Breast epithelium (tissue), 3 donors: Measurements from ENCODE around the gene ABCG5.

ENCODE experiments used
- POLR2A ChIP-seq: fragments of 450-650 bp; IDR thresholded peaks from one replicate; pipeline ENCODE4 v1.6.1; 2016; ENCODE audit warnings: antibody characterized with exemption, mild to moderate bottlenecking, moderate library complexity
- TF ChIP-seq, protein P1 (sequence below), 3 donors: fragments of 450-650 bp; IDR thresholded peaks; one replicate each; pipeline ENCODE4 v1.5.1; 2016 to 2017; ENCODE audit warnings: antibody characterized with exemption in 3 of 3, mild to moderate bottlenecking in 3 of 3, moderate library complexity in 3 of 3

DNA sequence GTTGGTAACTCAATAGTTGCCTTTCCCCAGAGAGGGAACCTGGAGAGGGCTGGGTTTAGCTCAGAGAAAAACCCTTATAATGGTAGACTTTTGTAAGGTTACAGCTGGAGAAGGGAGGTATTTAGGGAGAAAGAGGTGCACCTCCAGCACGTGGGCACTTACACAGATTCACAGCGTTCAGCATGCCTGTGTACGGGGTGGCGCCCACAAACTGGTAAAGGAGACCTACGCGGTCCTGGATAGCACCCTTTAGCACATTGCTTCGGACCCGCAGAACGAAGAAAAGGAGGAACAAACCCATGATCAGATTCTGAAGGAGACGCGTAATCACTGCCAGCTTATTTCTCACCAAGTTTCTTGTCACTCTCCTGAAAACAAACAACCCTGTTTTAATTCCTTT, 14.9 kb downstream of the ABCG5 start:
- TF ChIP-seq, protein P1, sequence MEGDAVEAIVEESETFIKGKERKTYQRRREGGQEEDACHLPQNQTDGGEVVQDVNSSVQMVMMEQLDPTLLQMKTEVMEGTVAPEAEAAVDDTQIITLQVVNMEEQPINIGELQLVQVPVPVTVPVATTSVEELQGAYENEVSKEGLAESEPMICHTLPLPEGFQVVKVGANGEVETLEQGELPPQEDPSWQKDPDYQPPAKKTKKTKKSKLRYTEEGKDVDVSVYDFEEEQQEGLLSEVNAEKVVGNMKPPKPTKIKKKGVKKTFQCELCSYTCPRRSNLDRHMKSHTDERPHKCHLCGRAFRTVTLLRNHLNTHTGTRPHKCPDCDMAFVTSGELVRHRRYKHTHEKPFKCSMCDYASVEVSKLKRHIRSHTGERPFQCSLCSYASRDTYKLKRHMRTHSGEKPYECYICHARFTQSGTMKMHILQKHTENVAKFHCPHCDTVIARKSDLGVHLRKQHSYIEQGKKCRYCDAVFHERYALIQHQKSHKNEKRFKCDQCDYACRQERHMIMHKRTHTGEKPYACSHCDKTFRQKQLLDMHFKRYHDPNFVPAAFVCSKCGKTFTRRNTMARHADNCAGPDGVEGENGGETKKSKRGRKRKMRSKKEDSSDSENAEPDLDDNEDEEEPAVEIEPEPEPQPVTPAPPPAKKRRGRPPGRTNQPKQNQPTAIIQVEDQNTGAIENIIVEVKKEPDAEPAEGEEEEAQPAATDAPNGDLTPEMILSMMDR (IDR thresholded peaks at IDR 0.05) = no peak
- no peak for TF ChIP-seq POLR2A
